Stimulated activated CD8-positive, alpha-beta memory T cell treated with anti-CD3 and anti-CD28 coated beads, Interleukin-15, amount 100 ng/mL, for 1 hour (primary cell): ENCODE measurements around the gene GPR75.
"Not testable (repeated sequence)": the region's sequence is repeated elsewhere in the genome, so short reads cannot be mapped to it uniquely, and the experiment has no call there.

Experiments used
- DNase-seq: peaks from one replicate; pipeline ENCODE4 v3.0.0-alpha.2; 2020; ENCODE audit warnings: low read depth

GPR75 gene

GRCh38 chr2:53852532-53852931 is 7.2 kb downstream of the GPR75 start:
- DNase-seq = no peak

GRCh38 chr2:53851052-53851757 is 8.6 kb downstream of the GPR75 start:
- DNase-seq = not testable (repeated sequence)

- DNase-seq = no peak
Observed at GRCh38 chr2:53848062-53848461, 11.7 kb downstream of the GPR75 start.

- DNase-seq = no peak
Observed at GRCh38 chr2:53843595-53843994, 16.2 kb downstream of the GPR75 start.

GRCh38 chr2:53842891-53843290 is 16.9 kb downstream of the GPR75 start:
- DNase-seq = no peak

- not testable (repeated sequence) for DNase-seq
Observed at GRCh38 chr2:53841651-53842050, 18.1 kb downstream of the GPR75 start.

- DNase-seq = no peak
Observed at GRCh38 chr2:53840580-53840979, 19.2 kb downstream of the GPR75 start.

- not testable (repeated sequence) for DNase-seq
Observed at GRCh38 chr2:53829980-53830290, 29.8 kb downstream of the GPR75 start.

- no peak for DNase-seq
Observed at GRCh38 chr2:53829273-53829979, 30.3 kb downstream of the GPR75 start.

GRCh38 chr2:53828331-53828730 is 31.4 kb downstream of the GPR75 start:
- no peak for DNase-seq

GRCh38 chr2:53827398-53828175 is 32.2 kb downstream of the GPR75 start:
- DNase-seq = no peak

- no peak for DNase-seq
Observed at GRCh38 chr2:53826587-53827397, 33.0 kb downstream of the GPR75 start.

- DNase-seq = no peak
Observed at GRCh38 chr2:53826030-53826410, 33.7 kb downstream of the GPR75 start.

- not testable (repeated sequence) for DNase-seq
Observed at GRCh38 chr2:53823639-53824038, 36.1 kb downstream of the GPR75 start.

GRCh38 chr2:53821810-53822209 is 38.0 kb downstream of the GPR75 start:
- DNase-seq = no peak

- no peak for DNase-seq
Observed at GRCh38 chr2:53820711-53821110, 39.1 kb downstream of the GPR75 start.

- DNase-seq = no peak
Observed at GRCh38 chr2:53820048-53820447, 39.7 kb downstream of the GPR75 start.

- no peak for DNase-seq
Observed at GRCh38 chr2:53819634-53820033, 40.1 kb downstream of the GPR75 start.

GRCh38 chr2:53818854-53819435 is 40.8 kb downstream of the GPR75 start:
- DNase-seq = no peak

- no peak for DNase-seq
Observed at GRCh38 chr2:53813151-53813550, 46.6 kb downstream of the GPR75 start.

- no peak for DNase-seq
Observed at GRCh38 chr2:53811601-53812000, 48.2 kb downstream of the GPR75 start.
